Measurements from ENCODE around the gene PIGZ. TPM values are rescaled to one million over a fixed set of nuclear protein-coding genes. Genes with fewer than 3 reads are reported as not detected.

Gene PIGZ
- total RNA-seq, 6 experiments from 2014 or later, result 2.9 to 4.3 (median 3.7) TPM

GRCh38 chr3:196966526-196967401 lies 1.9 kb downstream of the PIGZ start:
- Mint-ChIP-seq H3K27me3 (ENCODE audit: insufficient read depth) (peaks cover 6% of the 10 kb centered on the region; the same call in 1 of the 2 replicates), H3K4me3 (no peak overlapping the region), H3K36me3 (ENCODE audit: low read depth) (no peaks in the 10 kb centered on the region), H3K9me3 (no peaks in the 10 kb centered on the region), H3K27ac (no peak overlapping the region), H3K4me1 (ENCODE audit: low read depth) (peaks cover 14% of the 10 kb centered on the region; the same call in 1 of the 2 replicates)
- DNase-seq, result no peak
- no peak for TF ChIP-seq CTCF (IDR thresholded peaks at IDR 0.05)

- no peaks in the 10 kb centered on the region for H3K36me3 Mint-ChIP-seq (ENCODE audit: low read depth)
- H3K4me1 Mint-ChIP-seq (ENCODE audit: low read depth), result peaks cover 14% of the 10 kb centered on the region; the same call in 1 of the 2 replicates
- H3K27ac Mint-ChIP-seq, result no peak overlapping the region
- no peak for TF ChIP-seq CTCF (IDR thresholded peaks at IDR 0.05)
- H3K9me3 Mint-ChIP-seq, result no peaks in the 10 kb centered on the region
- peaks cover 6% of the 10 kb centered on the region; the same call in 1 of the 2 replicates for H3K27me3 Mint-ChIP-seq (ENCODE audit: insufficient read depth)
- no peak for DNase-seq
- H3K4me3 Mint-ChIP-seq, result no peak overlapping the region
Measured at GRCh38 chr3:196965804-196966173, 2.8 kb downstream of the PIGZ start.

GRCh38 chr3:196965112-196965803 lies 3.4 kb downstream of the PIGZ start:
- H3K36me3 Mint-ChIP-seq (ENCODE audit: low read depth), result no peaks in the 10 kb centered on the region
- H3K9me3 Mint-ChIP-seq, result no peaks in the 10 kb centered on the region
- peaks cover 1% of the 10 kb centered on the region; the same call in 1 of the 2 replicates for H3K27me3 Mint-ChIP-seq (ENCODE audit: insufficient read depth)
- no peak for DNase-seq
- H3K4me3 Mint-ChIP-seq, result no peak overlapping the region
- no peak overlapping the region for H3K27ac Mint-ChIP-seq
- peaks cover 10% of the 10 kb centered on the region; the same call in 1 of the 2 replicates for H3K4me1 Mint-ChIP-seq (ENCODE audit: low read depth)
- TF ChIP-seq CTCF (IDR thresholded peaks at IDR 0.05), result no peak

- TF ChIP-seq CTCF (IDR thresholded peaks at IDR 0.05), result no peak
- Mint-ChIP-seq H3K4me3 (no peak overlapping the region), H3K27me3 (ENCODE audit: insufficient read depth) (no peaks in the 10 kb centered on the region), H3K9me3 (no peaks in the 10 kb centered on the region), H3K27ac (no peak overlapping the region), H3K36me3 (ENCODE audit: low read depth) (no peaks in the 10 kb centered on the region), H3K4me1 (ENCODE audit: low read depth) (peaks cover 8% of the 10 kb centered on the region; the same call in 1 of the 2 replicates)
- no peak for DNase-seq
Measured at GRCh38 chr3:196963631-196963953, 5.0 kb downstream of the PIGZ start.

GRCh38 chr3:196962930-196963630 lies 5.6 kb downstream of the PIGZ start:
- DNase-seq, result no peak
- H3K9me3 Mint-ChIP-seq, result no peaks in the 10 kb centered on the region
- H3K4me1 Mint-ChIP-seq (ENCODE audit: low read depth), result peaks cover 7% of the 10 kb centered on the region; the same call in 1 of the 2 replicates
- no peak overlapping the region for H3K4me3 Mint-ChIP-seq
- TF ChIP-seq CTCF (IDR thresholded peaks at IDR 0.05), result no peak
- H3K27me3 Mint-ChIP-seq (ENCODE audit: insufficient read depth), result no peaks in the 10 kb centered on the region
- H3K36me3 Mint-ChIP-seq (ENCODE audit: low read depth), result no peaks in the 10 kb centered on the region
- H3K27ac Mint-ChIP-seq, result no peak overlapping the region
